SJSA1 (cell line): Measurements from ENCODE around the gene COL19A1. TPM values are rescaled to one million over a fixed set of nuclear protein-coding genes. Genes with fewer than 3 reads are reported as not detected.
"Not testable (repeated sequence)": the region's sequence is repeated elsewhere in the genome, so short reads cannot be mapped to it uniquely, and the experiment has no call there.

Experiments used
- DNase-seq, 2 experiments: peaks; one replicate each; pipeline ENCODE4 v3.0.0-alpha.2; 2015 to 2020; ENCODE audit warnings: low spot score in 2 of 2, low read depth in 1 of 2
- H3K27ac ChIP-seq: fragments of 250-450 bp; sonication (Bioruptor Pico); 2 replicates; pipeline ENCODE4 v1.5.1; 2020; ENCODE audit warnings: mild to moderate bottlenecking, moderate library complexity
- H3K27me3 ChIP-seq: fragments of 250-450 bp; sonication (Bioruptor Pico); replicated peaks from 2 replicates; pipeline ENCODE4 v1.5.1; 2020; ENCODE audit warnings: mild to moderate bottlenecking, moderate library complexity
- H3K36me3 ChIP-seq: fragments of 250-450 bp; sonication (Bioruptor Pico); 2 replicates; pipeline ENCODE4 v1.5.1; 2020; ENCODE audit warnings: mild to moderate bottlenecking
- H3K4me1 ChIP-seq: fragments of 250-450 bp; sonication (Bioruptor Pico); replicated peaks from 2 replicates; pipeline ENCODE4 v1.6.1; 2021; ENCODE audit warnings: mild to moderate bottlenecking
- H3K4me3 ChIP-seq: fragments of 250-450 bp; sonication (Bioruptor Pico); 2 replicates; pipeline ENCODE4 v1.5.1; 2020; ENCODE audit warnings: mild to moderate bottlenecking
- H3K9me3 ChIP-seq: fragments of 250-450 bp; sonication (Bioruptor Pico); replicated peaks from 2 replicates; pipeline ENCODE4 v1.5.1; 2020; ENCODE audit warnings: mild to moderate bottlenecking
- total RNA-seq: library from RNA; depleted of rRNA; stranded (reverse); fragments of >200 nt; shearing (Covaris generic); gene quantifications from 2 replicates; pipeline ENCODE4 v1.2.3, GENCODE V29; 2014

COL19A1 gene
- total RNA-seq, 1 experiment from 2014 or later = not detected

DNA sequence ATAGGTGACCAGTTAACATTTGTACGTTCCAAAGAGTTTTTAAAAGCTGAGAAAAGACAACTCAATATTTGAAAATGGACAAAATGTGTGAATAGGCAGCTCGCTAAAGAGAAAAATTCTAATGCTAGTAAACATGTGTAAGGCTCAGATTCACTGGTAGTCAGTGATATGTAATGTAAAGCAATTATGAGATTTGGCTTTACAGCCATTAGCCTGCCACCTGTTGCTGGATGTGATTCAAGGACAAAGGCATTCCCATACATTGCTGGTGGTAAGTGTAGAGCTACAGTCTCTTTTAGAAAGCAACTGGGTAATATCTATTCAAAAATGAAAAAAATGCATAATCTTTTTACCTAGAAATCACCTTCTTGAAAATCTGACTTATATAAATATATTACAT is 114.3 kb downstream of the COL19A1 start:
- Histone ChIP-seq H3K27ac (no peak overlapping the region), H3K9me3 (no peaks in the 10 kb centered on the region), H3K36me3 (no peaks in the 10 kb centered on the region), H3K4me3 (no peak overlapping the region), H3K4me1 (no peaks in the 10 kb centered on the region), H3K27me3 (no peaks in the 10 kb centered on the region)
- no peak for DNase-seq

DNA sequence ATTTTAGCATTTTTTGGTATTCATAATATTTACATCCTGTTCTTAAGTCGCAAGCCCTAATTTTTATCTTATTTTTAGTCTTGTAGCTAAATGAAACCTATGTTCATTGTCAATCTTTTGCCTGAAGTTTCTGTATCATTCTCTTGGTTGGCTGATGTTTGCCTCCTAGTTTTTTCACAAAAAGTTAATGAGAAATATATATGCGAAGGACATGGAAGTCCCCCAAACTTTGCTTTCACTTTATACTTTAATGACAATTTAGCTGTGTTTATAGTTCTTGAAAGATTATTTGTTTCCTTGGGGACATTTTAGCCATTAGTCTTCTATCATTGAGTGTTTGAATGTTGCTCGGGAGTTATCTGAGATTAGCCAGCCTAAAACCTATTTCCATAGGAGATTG is 118.2 kb downstream of the COL19A1 start:
- no peak for DNase-seq
- H3K9me3 ChIP-seq = no peaks in the 10 kb centered on the region
- no peak overlapping the region for H3K27ac ChIP-seq
- H3K4me1 ChIP-seq = no peaks in the 10 kb centered on the region
- H3K27me3 ChIP-seq = no peaks in the 10 kb centered on the region
- H3K4me3 ChIP-seq = no peak overlapping the region
- H3K36me3 ChIP-seq = no peaks in the 10 kb centered on the region

DNA sequence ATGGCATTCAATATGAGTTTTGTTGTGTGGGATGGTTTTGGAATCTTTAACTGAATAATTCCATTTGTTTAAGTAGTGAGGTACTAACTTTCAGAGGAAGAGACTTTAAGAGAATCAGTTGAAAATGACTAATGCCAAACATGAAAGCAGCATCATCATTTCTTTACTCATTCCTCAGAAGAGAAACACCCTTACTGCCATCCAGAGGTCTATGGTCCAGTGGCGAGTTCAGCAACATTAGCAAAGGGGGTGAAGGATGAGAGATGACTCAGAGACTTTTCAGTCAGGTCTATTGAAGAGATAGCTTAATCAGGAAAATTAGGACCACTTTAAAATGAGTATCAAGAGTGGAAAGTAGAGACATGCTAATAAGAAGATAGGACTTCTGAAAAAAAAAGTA is 118.8 kb downstream of the COL19A1 start:
- no peak overlapping the region for H3K4me3 ChIP-seq

DNA sequence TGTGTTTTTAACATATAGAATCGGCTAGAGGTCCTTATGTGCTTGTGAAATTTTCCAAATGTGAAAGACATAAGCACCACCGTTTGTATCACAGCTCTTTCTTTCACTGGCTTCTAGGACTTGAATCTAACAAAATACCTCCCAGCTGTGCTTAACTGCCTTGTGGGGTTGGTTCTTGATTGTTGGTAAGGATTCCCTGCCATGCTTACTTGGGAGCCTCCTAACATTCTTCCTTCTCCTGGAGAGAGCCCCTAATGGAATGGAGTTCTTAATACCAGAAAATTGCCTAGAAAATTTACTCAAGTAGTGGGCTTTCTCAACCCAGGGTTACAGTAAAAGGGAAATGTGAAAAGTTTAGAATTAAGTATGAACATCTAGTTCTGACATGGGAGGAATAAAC is 121.2 kb downstream of the COL19A1 start:
- no peaks in the 10 kb centered on the region for H3K27me3 ChIP-seq
- no peak overlapping the region for H3K4me3 ChIP-seq
- no peaks in the 10 kb centered on the region for H3K4me1 ChIP-seq
- DNase-seq = no peak
- H3K36me3 ChIP-seq = no peaks in the 10 kb centered on the region
- H3K9me3 ChIP-seq = no peaks in the 10 kb centered on the region
- H3K27ac ChIP-seq = no peak overlapping the region

More for the DNA sequence above, 118.8 kb downstream of the COL19A1 start:
- Histone ChIP-seq H3K27me3 (no peaks in the 10 kb centered on the region), H3K9me3 (no peaks in the 10 kb centered on the region), H3K27ac (no peak overlapping the region), H3K36me3 (no peaks in the 10 kb centered on the region), H3K4me1 (no peaks in the 10 kb centered on the region)
- no peak for DNase-seq

DNA sequence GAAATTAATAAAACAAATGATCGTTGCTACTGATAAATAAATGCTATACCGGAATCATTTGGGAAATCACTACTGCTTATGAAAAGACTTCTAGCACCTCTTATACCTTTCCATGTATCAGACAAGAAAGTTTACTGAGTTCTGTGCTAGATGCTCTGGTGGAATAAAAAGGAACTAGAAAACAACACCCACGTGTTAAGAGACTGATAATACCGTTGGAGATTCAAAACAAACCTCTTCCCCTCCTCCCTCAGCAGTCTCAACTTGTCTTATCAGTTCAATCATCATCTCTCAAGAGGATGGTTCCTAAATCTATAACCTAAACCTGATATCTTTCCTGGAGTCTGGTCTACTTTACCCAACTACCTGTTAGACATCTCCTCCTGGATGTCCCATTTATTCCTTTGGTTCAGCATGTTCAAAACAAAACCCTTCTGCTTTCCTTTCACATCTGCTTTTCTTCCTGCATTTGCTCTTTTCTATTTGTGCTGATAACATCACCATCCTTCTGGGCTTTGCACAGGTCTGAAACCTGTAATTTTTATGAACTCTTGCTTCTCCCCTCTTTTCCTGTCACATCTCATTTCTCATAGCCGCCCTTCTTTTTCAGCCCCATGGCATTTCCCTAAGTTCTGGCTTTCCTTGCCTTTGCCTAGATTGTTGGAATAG is 122.2 kb downstream of the COL19A1 start:
- no peaks in the 10 kb centered on the region for H3K4me1 ChIP-seq
- DNase-seq = no peak
- H3K36me3 ChIP-seq = no peaks in the 10 kb centered on the region
- H3K27me3 ChIP-seq = no peaks in the 10 kb centered on the region
- H3K9me3 ChIP-seq = no peaks in the 10 kb centered on the region
- H3K4me3 ChIP-seq = no peak overlapping the region
- no peak overlapping the region for H3K27ac ChIP-seq

DNA sequence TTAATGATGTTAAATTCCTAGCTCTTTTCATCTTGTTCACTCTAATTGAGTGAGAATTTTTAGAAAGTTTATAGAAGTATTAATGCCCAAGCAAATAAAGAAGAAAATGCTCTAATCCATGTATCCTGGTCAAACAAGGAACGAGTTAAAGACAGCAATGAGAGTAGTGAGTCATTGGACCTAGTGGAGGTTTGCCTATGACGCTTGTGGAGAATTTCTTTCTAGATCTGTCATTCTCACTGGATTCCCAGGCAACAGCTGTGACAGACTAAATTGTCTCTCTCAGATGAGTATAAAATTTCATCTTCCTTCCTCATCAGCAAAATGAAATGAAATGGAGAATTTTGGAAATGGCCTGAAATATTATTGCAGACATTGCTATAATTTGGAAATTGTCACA is 127.9 kb downstream of the COL19A1 start:
- no peaks in the 10 kb centered on the region for H3K36me3 ChIP-seq
- H3K4me3 ChIP-seq = no peak overlapping the region
- DNase-seq = no peak
- H3K27ac ChIP-seq = no peak overlapping the region
- H3K4me1 ChIP-seq = no peaks in the 10 kb centered on the region
- H3K9me3 ChIP-seq = no peaks in the 10 kb centered on the region
- no peaks in the 10 kb centered on the region for H3K27me3 ChIP-seq

DNA sequence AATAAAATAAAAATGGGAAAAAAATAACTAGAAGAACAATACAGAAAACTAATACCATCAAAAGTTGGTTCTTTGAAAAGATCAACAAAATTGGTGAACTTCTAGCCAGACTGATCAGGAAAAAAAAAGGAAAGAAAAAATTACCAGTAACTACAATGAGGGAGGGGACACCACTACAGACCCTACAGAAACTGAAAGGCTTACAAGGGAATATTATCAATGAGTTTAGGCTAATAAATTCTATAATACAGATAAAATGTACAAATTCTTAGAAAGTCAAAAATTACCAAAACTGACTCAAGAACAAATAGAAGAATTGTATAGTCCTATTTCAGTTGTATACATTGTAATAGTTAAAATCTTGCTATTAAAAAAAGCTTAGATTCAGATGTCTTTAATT is 141.8 kb downstream of the COL19A1 start:
- Histone ChIP-seq H3K36me3 (no peaks in the 10 kb centered on the region), H3K9me3 (no peaks in the 10 kb centered on the region), H3K4me1 (no peaks in the 10 kb centered on the region), H3K27ac (no peak overlapping the region), H3K4me3 (no peak overlapping the region), H3K27me3 (no peaks in the 10 kb centered on the region)
- no peak for DNase-seq

DNA sequence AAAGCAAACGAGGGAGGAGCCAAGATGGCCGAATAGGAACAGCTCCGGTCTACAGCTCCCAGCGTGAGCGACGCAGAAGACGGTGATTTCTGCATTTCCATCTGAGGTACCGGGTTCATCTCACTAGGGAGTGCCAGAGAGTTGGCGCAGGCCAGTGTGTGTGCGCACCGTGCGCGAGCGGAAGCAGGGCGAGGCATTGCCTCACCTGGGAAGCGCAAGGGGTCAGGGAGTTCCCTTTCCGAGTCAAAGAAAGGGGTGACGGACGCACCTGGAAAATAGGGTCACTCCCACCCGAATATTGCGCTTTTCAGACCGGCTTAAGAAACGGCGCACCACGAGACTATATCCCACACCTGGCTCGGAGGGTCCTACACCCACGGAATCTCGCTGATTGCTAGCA is 144.0 kb downstream of the COL19A1 start:
- H3K36me3 ChIP-seq, DNase-seq, H3K27me3 ChIP-seq, H3K4me3 ChIP-seq, H3K27ac ChIP-seq, H3K9me3 ChIP-seq, H3K4me1 ChIP-seq: not testable (repeated sequence)

DNA sequence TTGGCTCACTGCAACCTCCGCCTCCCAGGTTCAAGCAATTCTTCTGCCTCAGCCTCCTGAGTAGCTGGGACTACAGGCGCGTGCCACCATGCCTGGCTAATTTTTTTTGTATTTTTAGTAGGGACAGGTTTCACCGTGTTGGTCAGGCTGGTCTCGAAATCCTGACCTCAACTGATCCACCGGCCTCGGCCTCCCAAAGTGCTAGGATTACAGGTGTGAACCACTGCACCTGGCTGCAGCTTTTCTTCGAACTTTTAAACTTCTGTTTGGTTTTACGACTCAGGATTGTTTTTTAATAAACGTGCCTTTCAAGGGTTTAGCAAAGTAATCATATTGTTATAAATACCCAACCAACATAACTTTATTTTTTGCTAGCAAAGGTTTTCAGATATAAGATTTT is 156.8 kb downstream of the COL19A1 start:
- not testable (repeated sequence) for H3K4me3 ChIP-seq, H3K27ac ChIP-seq, H3K9me3 ChIP-seq, DNase-seq, H3K36me3 ChIP-seq, H3K4me1 ChIP-seq, H3K27me3 ChIP-seq

DNA sequence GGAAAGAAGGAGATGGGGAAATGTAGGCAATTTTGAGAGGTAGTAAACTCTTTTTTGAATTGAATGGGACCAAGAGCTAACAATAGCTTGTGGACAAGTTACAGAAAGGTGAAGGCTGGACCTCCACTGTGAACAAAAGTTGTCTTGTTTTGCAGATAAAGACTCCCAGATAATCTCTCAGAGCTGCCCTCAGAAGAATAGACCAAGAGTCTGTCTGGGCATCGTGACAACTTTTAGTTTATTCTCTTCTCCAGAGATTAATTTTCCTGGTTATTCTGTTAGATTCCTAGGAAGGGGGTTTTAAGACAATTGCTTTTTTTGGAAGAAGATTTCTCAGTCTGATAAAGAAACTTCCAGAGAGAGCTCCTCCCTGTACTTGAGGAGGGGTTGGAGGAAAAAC is 161.9 kb downstream of the COL19A1 start:
- no peaks in the 10 kb centered on the region for H3K36me3 ChIP-seq
- no peak for DNase-seq
- H3K27me3 ChIP-seq = no peaks in the 10 kb centered on the region
- H3K27ac ChIP-seq = no peak overlapping the region
- no peaks in the 10 kb centered on the region for H3K9me3 ChIP-seq
- H3K4me1 ChIP-seq = no peaks in the 10 kb centered on the region
- H3K4me3 ChIP-seq = no peak overlapping the region

DNA sequence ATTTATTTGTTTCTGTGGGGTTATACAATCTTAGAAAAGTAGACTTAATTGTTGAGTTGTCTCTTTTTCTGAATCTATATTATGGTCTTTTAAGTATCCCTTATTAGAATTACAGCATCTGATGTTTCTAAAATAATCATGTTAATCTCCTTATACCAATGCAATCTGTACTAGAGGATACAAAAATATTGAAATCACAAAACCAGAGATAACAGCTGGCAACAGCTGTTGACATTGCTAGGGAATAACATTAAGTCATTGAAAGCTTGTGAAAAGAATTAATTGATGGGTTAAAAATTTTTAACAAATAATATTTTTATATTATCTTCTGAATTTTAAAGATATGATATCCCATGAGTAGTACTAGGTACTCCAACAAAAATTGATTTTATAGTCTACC is 162.6 kb downstream of the COL19A1 start:
- no peaks in the 10 kb centered on the region for H3K4me1 ChIP-seq
- H3K4me3 ChIP-seq = no peak overlapping the region
- no peak for DNase-seq
- no peak overlapping the region for H3K27ac ChIP-seq
- H3K36me3 ChIP-seq = no peaks in the 10 kb centered on the region
- H3K27me3 ChIP-seq = no peaks in the 10 kb centered on the region
- no peaks in the 10 kb centered on the region for H3K9me3 ChIP-seq

DNA sequence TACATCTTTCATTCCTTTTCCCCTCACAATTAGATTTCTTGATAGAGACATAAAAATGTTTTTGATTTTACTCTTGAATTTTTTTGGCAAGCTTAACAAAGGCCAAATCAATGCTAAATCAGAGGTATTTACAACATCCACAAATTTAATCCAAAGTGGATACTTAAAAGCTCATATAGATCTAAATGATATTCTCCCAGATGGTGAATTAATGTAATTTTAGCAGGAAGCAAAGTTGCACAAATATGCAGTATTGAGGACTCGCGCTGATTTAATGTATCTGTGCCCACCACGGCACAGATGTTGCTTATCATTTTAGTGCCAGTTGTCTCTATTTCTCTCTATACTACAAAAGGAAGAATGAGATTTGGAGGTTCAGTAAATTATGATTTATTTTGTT is 167.4 kb downstream of the COL19A1 start:
- H3K27me3 ChIP-seq = no peaks in the 10 kb centered on the region
- DNase-seq = no peak
- no peak overlapping the region for H3K27ac ChIP-seq
- no peaks in the 10 kb centered on the region for H3K36me3 ChIP-seq
- H3K9me3 ChIP-seq = no peaks in the 10 kb centered on the region
- no peak overlapping the region for H3K4me3 ChIP-seq
- no peaks in the 10 kb centered on the region for H3K4me1 ChIP-seq

DNA sequence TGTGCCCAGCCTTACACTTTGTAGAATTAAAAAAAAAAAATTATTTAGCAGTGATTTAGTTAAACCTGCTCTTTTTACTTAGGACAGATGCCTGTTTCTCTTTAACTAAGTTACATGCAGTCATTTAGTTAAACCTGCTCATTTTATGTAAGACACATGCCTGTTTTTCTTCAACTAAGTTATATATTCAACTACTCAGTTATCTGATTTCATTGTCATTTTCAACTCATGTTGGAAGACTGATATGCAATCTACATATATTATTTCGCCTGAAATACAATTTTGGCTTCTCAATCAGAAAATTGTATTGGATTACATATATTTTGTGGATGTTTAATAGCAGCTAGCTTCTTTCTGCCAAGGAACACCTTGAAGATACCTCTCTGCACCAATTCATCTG is 171.1 kb downstream of the COL19A1 start:
- DNase-seq = no peak
- H3K27ac ChIP-seq = no peak overlapping the region
- H3K36me3 ChIP-seq = no peaks in the 10 kb centered on the region
- no peaks in the 10 kb centered on the region for H3K27me3 ChIP-seq
- H3K4me3 ChIP-seq = no peak overlapping the region
- no peaks in the 10 kb centered on the region for H3K4me1 ChIP-seq
- H3K9me3 ChIP-seq = no peaks in the 10 kb centered on the region

DNA sequence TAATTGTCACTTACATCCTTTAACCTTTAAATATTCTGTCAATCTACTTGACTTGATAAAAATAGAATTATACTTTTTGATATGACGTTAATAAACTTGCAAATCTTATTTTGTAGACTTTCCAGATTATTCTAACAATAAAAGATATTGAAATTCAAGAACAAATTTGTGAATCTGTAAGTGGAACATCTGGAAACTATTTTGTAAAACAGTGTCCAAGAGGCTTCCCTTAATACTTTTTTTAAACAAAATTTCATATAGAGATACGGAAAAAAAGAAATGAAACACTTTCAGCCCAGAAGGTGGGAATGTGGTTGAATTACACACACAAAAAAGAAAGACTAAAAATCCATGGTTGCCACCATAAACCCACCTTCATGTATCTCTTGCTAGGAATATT is 174.4 kb downstream of the COL19A1 start:
- H3K4me3 ChIP-seq = no peak overlapping the region
- no peaks in the 10 kb centered on the region for H3K27me3 ChIP-seq
- no peaks in the 10 kb centered on the region for H3K9me3 ChIP-seq
- H3K36me3 ChIP-seq = no peaks in the 10 kb centered on the region
- no peak overlapping the region for H3K27ac ChIP-seq
- no peaks in the 10 kb centered on the region for H3K4me1 ChIP-seq
- no peak for DNase-seq

DNA sequence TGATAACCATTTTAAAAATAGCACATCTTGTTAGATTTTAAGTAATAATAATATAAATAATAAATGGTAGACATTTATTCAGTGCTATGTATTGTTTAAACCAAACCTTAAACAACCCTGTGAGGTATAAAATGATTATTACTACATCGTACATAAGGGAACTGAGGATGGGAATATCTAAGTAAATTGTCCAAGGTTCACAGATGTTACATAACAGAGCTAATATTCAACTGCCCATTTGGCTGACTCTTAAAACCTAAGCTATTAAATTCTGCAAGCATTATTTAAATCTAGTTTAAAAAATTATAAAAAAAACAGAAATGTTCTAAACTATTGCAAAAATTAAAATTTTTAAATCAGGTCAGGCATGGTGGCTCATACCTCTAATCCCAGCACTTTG is 175.1 kb downstream of the COL19A1 start:
- Histone ChIP-seq H3K27ac (no peak overlapping the region), H3K9me3 (no peaks in the 10 kb centered on the region), H3K36me3 (no peaks in the 10 kb centered on the region), H3K27me3 (no peaks in the 10 kb centered on the region), H3K4me1 (no peaks in the 10 kb centered on the region), H3K4me3 (no peak overlapping the region)
- no peak for DNase-seq
